Measurements from ENCODE around the gene FAAP100. TPM values are rescaled to one million over a fixed set of nuclear protein-coding genes. Genes with fewer than 3 reads are reported as not detected.

Gene FAAP100
- polyA plus RNA-seq, 1 donor from 2014 or later, result 56.3 TPM

GRCh38 chr17:81517009-81517338 lies 35.2 kb downstream of the FAAP100 start:
- Histone ChIP-seq H4K20me1 (ENCODE audit: insufficient read depth) (peaks cover 4% of the 10 kb centered on the region), H3K4me3 (ENCODE audit: low read length) (no peak overlapping the region), H3K9ac (ENCODE audit: low read length) (no peak overlapping the region), H3K27me3 (ENCODE audit: insufficient read depth, low read depth, low read length) (peaks cover 30% of the 10 kb centered on the region), H3K4me2 (ENCODE audit: low read length) (no peak overlapping the region), H3F3A (ENCODE audit: insufficient read depth, low read length, poor library complexity, severe bottlenecking) (peaks cover 9% of the 10 kb centered on the region), H3K9me2 (ENCODE audit: insufficient read depth, low read length) (no peaks in the 10 kb centered on the region), H3K9me3 (ENCODE audit: low read length) (no peaks in the 10 kb centered on the region), H3K27ac (ENCODE audit: low read length) (no peak overlapping the region), H2AFZ (ENCODE audit: low read depth, low read length) (no peak overlapping the region), H3K79me2 (replicated peaks; ENCODE audit: insufficient read depth, low read length) (peaks cover 47% of the 10 kb centered on the region), H3K36me3 (ENCODE audit: insufficient read depth, low read length) (no peaks in the 10 kb centered on the region)
- TF ChIP-seq CTCF (IDR thresholded peaks at IDR 0.05; ENCODE audit: poor library complexity, severe bottlenecking), result no peak
- TF ChIP-seq EP300 (conservative IDR thresholded peaks at IDR 0.05; ENCODE audit: poor library complexity, severe bottlenecking), result no peak
- TF ChIP-seq RAD21 (conservative IDR thresholded peaks at IDR 0.05), result no peak
- no peak for TF ChIP-seq REST (IDR thresholded peaks at IDR 0.05; ENCODE audit: borderline replicate concordance)
- no peak for TF ChIP-seq SMC3 (conservative IDR thresholded peaks at IDR 0.05; ENCODE audit: poor library complexity)
- no peak for TF ChIP-seq TAF1 (IDR thresholded peaks at IDR 0.05; ENCODE audit: low read depth)

GRCh38 chr17:81516439-81516838 lies 35.7 kb downstream of the FAAP100 start:
- H3F3A ChIP-seq (ENCODE audit: insufficient read depth, low read length, poor library complexity, severe bottlenecking), result peaks cover 9% of the 10 kb centered on the region
- H4K20me1 ChIP-seq (ENCODE audit: insufficient read depth), result peaks cover 10% of the 10 kb centered on the region
- H3K36me3 ChIP-seq (ENCODE audit: insufficient read depth, low read length), result peaks cover 3% of the 10 kb centered on the region
- H3K9ac ChIP-seq (ENCODE audit: low read length), result no peak overlapping the region
- H3K79me2 ChIP-seq (replicated peaks; ENCODE audit: insufficient read depth, low read length), result peaks cover 52% of the 10 kb centered on the region
- peaks cover 30% of the 10 kb centered on the region for H3K27me3 ChIP-seq (ENCODE audit: insufficient read depth, low read depth, low read length)
- H3K4me3 ChIP-seq (ENCODE audit: low read length), result peak overlapping the region; percentile 92
- no peak overlapping the region for H2AFZ ChIP-seq (ENCODE audit: low read depth, low read length)
- no peak overlapping the region for H3K27ac ChIP-seq (ENCODE audit: low read length)
- H3K9me3 ChIP-seq (ENCODE audit: low read length), result no peaks in the 10 kb centered on the region
- H3K4me2 ChIP-seq (ENCODE audit: low read length), result no peak overlapping the region
- no peak for TF ChIP-seq CTCF (IDR thresholded peaks at IDR 0.05; ENCODE audit: poor library complexity, severe bottlenecking)
- TF ChIP-seq SMC3 (conservative IDR thresholded peaks at IDR 0.05; ENCODE audit: poor library complexity), result no peak
- no peak for TF ChIP-seq REST (IDR thresholded peaks at IDR 0.05; ENCODE audit: borderline replicate concordance)
- TF ChIP-seq RAD21 (conservative IDR thresholded peaks at IDR 0.05), result no peak
- no peak for TF ChIP-seq MXI1 (conservative IDR thresholded peaks at IDR 0.05; ENCODE audit: poor library complexity, severe bottlenecking)
- TF ChIP-seq POLR2AphosphoS5 (IDR thresholded peaks at IDR 0.05), result no peak
- no peak for TF ChIP-seq TAF1 (IDR thresholded peaks at IDR 0.05; ENCODE audit: low read depth)
- TF ChIP-seq EZH2 (IDR thresholded peaks at IDR 0.05; ENCODE audit: borderline replicate concordance, insufficient read depth, low read length, poor library complexity, severe bottlenecking), result no peak
- TF ChIP-seq EP300 (conservative IDR thresholded peaks at IDR 0.05; ENCODE audit: poor library complexity, severe bottlenecking), result no peak
- H3K9me2 ChIP-seq (ENCODE audit: insufficient read depth, low read length), result no peaks in the 10 kb centered on the region
